Activated CD4-positive, alpha-beta memory T cell treated with anti-CD3 and anti-CD28 coated beads, Interleukin-2, amount 10 ng/mL, durations not matched to agents 7 days and 5 days (primary cell): Measurements from ENCODE around the gene ACAD8. TPM values are rescaled to one million over a fixed set of nuclear protein-coding genes. Genes with fewer than 3 reads are reported as not detected.

Source experiments
- CTCF ChIA-PET: fragments of 350-600 bp; sonication (Branson Sonifier 250); formaldehyde crosslinking; loops from one replicate; lab custom pipeline; 2021; ENCODE audit warnings: antibody characterized with exemption, inconsistent platforms; lab: Charles Lee
- POLR2A ChIA-PET: fragments of 350-600 bp; sonication (Branson Sonifier 250); formaldehyde crosslinking; loops from one replicate; lab custom pipeline; 2021; ENCODE audit warnings: antibody characterized with exemption; lab: Charles Lee
- DNase-seq: peaks from one replicate; pipeline ENCODE4 v3.0.0-alpha.2; 2020
- H3K27ac Mint-ChIP-seq: one replicate; pipeline ENCODE4 v1.8.0; 2021; ENCODE audit warnings: mild to moderate bottlenecking, mixed read lengths
- H3K27me3 Mint-ChIP-seq: one replicate; pipeline ENCODE4 v1.8.0; 2021; ENCODE audit warnings: mixed read lengths
- H3K36me3 Mint-ChIP-seq: one replicate; pipeline ENCODE4 v1.8.0; 2021; ENCODE audit warnings: low read depth, mixed read lengths
- H3K4me1 Mint-ChIP-seq: one replicate; pipeline ENCODE4 v1.8.0; 2021; ENCODE audit warnings: mixed read lengths
- H3K4me3 Mint-ChIP-seq: one replicate; pipeline ENCODE4 v1.8.0; 2021; ENCODE audit warnings: mild to moderate bottlenecking, mixed read lengths
- H3K9me3 Mint-ChIP-seq: one replicate; pipeline ENCODE4 v1.8.0; 2021; ENCODE audit warnings: mixed read lengths
- total RNA-seq, 2 experiments: library from RNA; stranded (reverse); gene quantifications; one replicate each; pipeline ENCODE4 v1.2.3, GENCODE V29; 2021

Gene ACAD8
- total RNA-seq, 2 experiments from 2014 or later: 21.8 to 23.3 TPM

DNA sequence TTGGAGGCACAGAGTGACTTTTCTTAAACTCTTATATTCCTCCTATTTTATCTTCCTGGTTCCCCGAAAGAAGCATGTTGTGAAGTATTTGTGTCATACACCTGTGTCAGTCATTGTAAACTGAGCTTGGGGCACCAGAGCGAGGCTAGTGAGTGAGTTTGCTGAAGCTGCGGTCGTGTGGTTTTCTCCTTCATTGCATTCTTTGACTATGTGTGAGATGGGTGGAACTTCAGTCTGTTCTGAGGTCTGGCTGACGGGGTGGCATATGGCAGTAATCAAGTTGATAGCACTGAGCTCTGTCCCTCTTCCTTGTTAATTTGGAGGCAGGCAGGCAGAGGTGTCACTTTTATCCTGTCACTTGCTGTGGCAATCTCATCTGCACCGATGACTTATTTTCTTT is 24.7 kb upstream of the ACAD8 start:
- CTCF ChIA-PET: interaction anchor here (1.1 to 1.2 kb wide), 3 partner anchors 16 to 33 kb away, joined by 3 to 5 read pairs (median 5); no protein-coding TSS in a partner anchor
- POLR2A ChIA-PET: interaction anchor here (0.9 to 1.1 kb wide), 2 partner anchors 20 to 73 kb away, joined by 3 read pairs; no protein-coding TSS in a partner anchor
- Mint-ChIP-seq H3K4me3 (no peak overlapping the region), H3K9me3 (no peaks in the 10 kb centered on the region), H3K27ac (no peak overlapping the region), H3K36me3 (peaks cover 27% of the 10 kb centered on the region), H3K27me3 (no peaks in the 10 kb centered on the region), H3K4me1 (peaks cover 74% of the 10 kb centered on the region)
- DNase-seq: peak; percentile 41

DNA sequence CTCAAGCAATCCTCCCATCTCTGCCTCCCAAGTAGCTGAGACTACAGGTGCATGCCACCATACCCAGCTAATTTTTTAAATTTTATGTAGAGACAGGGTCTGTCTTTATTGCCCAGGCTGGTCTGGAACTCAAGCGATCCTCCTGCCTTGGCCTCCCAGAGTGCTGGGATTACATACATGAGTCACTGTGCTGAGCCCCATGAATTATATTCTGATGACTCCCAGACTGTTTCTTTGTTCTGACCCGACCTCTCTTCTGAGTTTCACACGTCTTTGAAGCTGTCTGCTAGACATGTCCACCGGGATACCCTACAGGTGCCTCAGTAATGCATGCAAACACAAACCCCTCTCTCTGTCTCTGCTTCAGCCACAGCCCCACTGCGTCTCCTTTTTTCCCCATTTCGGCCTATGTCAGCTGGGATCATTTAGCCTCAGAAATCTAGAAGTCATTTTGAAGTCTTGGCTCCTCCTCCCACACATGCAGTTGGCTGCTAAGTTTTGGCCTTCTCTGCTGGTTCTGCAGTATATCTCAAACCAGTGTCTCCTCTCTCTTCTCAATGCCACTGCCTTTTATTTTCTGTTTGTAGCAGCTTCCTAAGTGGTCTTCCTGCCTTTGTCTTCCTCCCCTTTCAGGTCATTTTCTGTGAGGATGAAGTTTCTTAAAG is 24.1 kb upstream of the ACAD8 start:
- H3K9me3 Mint-ChIP-seq: no peaks in the 10 kb centered on the region
- H3K4me1 Mint-ChIP-seq: peaks cover 74% of the 10 kb centered on the region
- ChIA-PET POLR2A (interaction anchor here (0.9 to 1.1 kb wide), 2 partner anchors 20 to 74 kb away, joined by 3 read pairs; no protein-coding TSS in a partner anchor), CTCF (interaction anchor here (1.1 to 1.2 kb wide), 3 partner anchors 15 to 33 kb away, joined by 3 to 5 read pairs (median 5); no protein-coding TSS in a partner anchor)
- peaks cover 24% of the 10 kb centered on the region for H3K36me3 Mint-ChIP-seq
- DNase-seq: no peak
- H3K4me3 Mint-ChIP-seq: no peak overlapping the region
- H3K27ac Mint-ChIP-seq: peak overlapping the region; percentile 23
- H3K27me3 Mint-ChIP-seq: no peaks in the 10 kb centered on the region

- no peaks in the 10 kb centered on the region for H3K27me3 Mint-ChIP-seq
- H3K4me3 Mint-ChIP-seq: no peak overlapping the region
- H3K9me3 Mint-ChIP-seq: no peaks in the 10 kb centered on the region
- H3K36me3 Mint-ChIP-seq: peaks cover 29% of the 10 kb centered on the region
- peaks cover 74% of the 10 kb centered on the region for H3K4me1 Mint-ChIP-seq
- CTCF ChIA-PET: interaction anchor here (0.6 kb wide), 1 partner anchor 24 kb away, joined by 3 read pairs; no protein-coding TSS in a partner anchor
- POLR2A ChIA-PET: no interaction called here
- peak overlapping the region; percentile 9 for H3K27ac Mint-ChIP-seq
- DNase-seq: no peak
Measured at GRCh38 chr11:134230339-134230738, 23.0 kb upstream of the ACAD8 start.

DNA sequence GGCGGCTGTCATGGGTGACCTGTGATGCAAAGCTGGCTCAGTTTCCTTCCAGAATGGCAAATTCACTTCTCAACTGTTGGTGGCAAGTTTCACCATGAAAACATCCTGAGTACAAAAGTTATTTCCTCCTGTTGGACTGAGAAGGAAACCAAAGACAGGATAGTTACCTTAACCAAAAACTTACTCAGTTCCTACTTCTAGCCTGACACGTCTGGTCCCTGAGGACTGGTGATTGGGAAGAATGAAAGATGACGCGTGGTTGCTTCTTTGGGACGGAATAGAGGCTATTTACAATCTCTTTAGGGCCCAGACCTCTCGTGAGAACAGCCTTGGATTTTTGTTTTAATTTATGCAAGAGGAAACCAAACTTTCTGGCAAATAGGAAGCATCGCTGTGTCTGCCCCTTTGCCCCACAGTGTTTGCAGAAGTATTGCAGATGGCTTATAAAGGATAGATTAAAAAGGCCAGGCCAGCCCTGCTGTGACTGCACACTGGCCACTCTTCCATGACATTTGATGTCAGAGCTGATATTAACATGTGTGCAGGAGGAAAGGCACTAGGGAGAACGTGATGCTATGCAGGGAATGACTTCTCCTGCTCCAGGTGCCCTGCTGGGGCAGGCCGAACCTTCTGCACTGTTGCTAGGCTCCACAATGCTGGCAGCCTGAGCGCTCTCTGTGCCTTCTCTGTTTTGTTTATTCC is 21.3 kb upstream of the ACAD8 start:
- no peaks in the 10 kb centered on the region for H3K27me3 Mint-ChIP-seq
- H3K4me1 Mint-ChIP-seq: peaks cover 57% of the 10 kb centered on the region
- no peaks in the 10 kb centered on the region for H3K9me3 Mint-ChIP-seq
- peak overlapping the region; percentile 13 for H3K27ac Mint-ChIP-seq
- H3K4me3 Mint-ChIP-seq: no peak overlapping the region
- ChIA-PET CTCF (no interaction called here), POLR2A (no interaction called here)
- no peak for DNase-seq
- peaks cover 35% of the 10 kb centered on the region for H3K36me3 Mint-ChIP-seq

GRCh38 chr11:134233729-134234179 is 19.6 kb upstream of the ACAD8 start:
- Mint-ChIP-seq H3K4me3 (no peak overlapping the region), H3K9me3 (no peaks in the 10 kb centered on the region), H3K36me3 (peaks cover 35% of the 10 kb centered on the region), H3K27ac (no peak overlapping the region), H3K27me3 (no peaks in the 10 kb centered on the region), H3K4me1 (peaks cover 42% of the 10 kb centered on the region)
- ChIA-PET CTCF (interaction anchor here (0.9 to 2.2 kb wide), 5 partner anchors 10 to 42 kb away, joined by 3 to 9 read pairs (median 4); partner anchors contain the start of genes NCAPD3 and VPS26B), POLR2A (interaction anchor here (2.6 kb wide), 1 partner anchor 9 kb away, joined by 16 read pairs; the partner anchor contains the start of genes NCAPD3 and VPS26B)
- DNase-seq: no peak

GRCh38 chr11:134235399-134235798 is 18.0 kb upstream of the ACAD8 start:
- DNase-seq: no peak
- Mint-ChIP-seq H3K36me3 (peaks cover 33% of the 10 kb centered on the region), H3K27ac (no peak overlapping the region), H3K4me3 (no peak overlapping the region), H3K9me3 (no peaks in the 10 kb centered on the region), H3K4me1 (peaks cover 25% of the 10 kb centered on the region), H3K27me3 (no peaks in the 10 kb centered on the region)
- CTCF ChIA-PET: interaction anchor here (1.2 to 2.2 kb wide), 2 partner anchors 9 to 27 kb away, joined by 3 to 9 read pairs; no protein-coding TSS in a partner anchor
- POLR2A ChIA-PET: interaction anchor here (2.6 kb wide), 1 partner anchor 11 kb away, joined by 16 read pairs; the partner anchor contains the start of genes NCAPD3 and VPS26B

DNA sequence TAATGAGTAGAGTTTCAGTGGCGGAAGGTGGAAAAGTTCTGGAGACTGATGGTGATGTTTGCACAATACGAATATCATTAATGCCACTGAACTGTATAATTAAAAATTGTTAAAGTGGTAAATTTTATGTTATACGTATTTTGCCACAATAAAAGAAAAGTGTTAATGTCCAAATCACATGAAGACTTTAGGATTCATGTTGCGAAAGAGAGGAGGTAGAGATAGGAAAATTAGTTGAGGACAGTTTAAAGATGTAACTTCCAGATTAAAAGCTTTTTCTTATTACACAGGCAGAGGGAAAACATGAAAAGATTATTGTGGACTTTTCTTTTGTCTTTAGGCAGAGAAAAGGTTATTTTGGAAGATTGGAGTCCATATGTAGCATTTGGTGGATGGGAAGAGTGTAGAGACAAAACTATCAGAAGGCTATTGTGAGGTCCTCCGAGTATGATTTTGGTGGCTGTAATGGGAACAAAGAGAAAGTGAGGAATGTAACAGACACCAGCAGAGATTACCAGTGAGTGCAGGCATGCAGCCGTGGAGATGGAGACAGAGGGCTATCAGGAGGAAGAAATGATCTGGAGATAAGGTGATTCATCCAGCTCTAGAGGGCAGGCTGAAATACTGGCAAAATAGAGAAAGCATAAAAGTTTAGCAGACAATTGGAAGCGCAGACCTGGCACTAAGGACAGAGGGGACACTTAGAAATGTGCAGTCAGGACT is 16.4 kb upstream of the ACAD8 start:
- ChIA-PET POLR2A (interaction anchor here (0.8 to 1.0 kb wide), 2 partner anchors 13 to 81 kb away, joined by 3 to 4 read pairs; partner anchors contain the start of genes NCAPD3 and VPS26B), CTCF (no interaction called here)
- H3K27ac Mint-ChIP-seq: no peak overlapping the region
- H3K4me3 Mint-ChIP-seq: no peak overlapping the region
- peaks cover 35% of the 10 kb centered on the region for H3K36me3 Mint-ChIP-seq
- peaks cover 13% of the 10 kb centered on the region for H3K4me1 Mint-ChIP-seq
- no peaks in the 10 kb centered on the region for H3K9me3 Mint-ChIP-seq
- no peaks in the 10 kb centered on the region for H3K27me3 Mint-ChIP-seq
- no peak for DNase-seq

DNA sequence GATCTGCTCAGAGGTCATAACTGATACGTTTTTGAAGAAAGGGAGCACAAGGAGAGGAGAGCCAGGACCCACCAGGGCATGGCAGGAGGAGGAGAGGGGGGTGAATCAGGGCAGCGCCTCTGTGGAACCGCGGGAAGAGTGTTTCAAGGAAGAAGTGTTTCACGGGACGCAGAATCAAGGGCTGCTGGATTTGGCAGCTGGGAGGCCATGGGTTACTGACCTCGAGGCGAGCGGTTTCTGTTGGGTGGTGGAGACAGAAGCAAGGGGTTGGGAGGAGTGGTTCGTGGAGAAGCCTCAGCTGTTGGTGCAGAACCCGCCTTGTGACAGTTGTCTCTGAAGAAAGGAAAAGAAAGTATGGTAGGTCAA is 15.8 kb upstream of the ACAD8 start:
- Mint-ChIP-seq H3K36me3 (peaks cover 36% of the 10 kb centered on the region), H3K4me3 (no peak overlapping the region), H3K4me1 (peaks cover 7% of the 10 kb centered on the region), H3K27ac (no peak overlapping the region), H3K27me3 (no peaks in the 10 kb centered on the region), H3K9me3 (no peaks in the 10 kb centered on the region)
- no peak for DNase-seq
- ChIA-PET POLR2A (interaction anchor here (0.8 to 1.0 kb wide), 2 partner anchors 13 to 81 kb away, joined by 3 to 4 read pairs; partner anchors contain the start of genes NCAPD3 and VPS26B), CTCF (no interaction called here)

DNA sequence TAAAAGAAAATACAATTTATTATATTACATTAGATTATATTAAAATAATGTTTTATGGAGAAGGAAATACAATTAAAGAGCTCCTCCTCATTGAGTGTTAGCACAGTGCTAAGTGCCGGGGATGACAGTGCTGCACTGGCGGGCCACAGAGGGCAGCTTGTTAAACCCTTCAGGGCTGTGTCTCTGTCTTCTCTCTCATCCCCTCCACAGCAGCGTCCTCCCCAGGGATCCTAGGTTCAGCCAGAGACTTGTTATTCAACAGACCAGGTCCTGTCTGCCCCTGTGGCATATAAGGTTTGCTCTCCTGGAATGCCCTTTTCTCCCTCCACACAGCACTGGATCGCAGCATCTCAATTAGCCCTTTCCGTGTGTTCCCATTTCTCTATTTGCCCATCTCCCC is 14.4 kb upstream of the ACAD8 start:
- H3K27ac Mint-ChIP-seq: no peak overlapping the region
- no peaks in the 10 kb centered on the region for H3K9me3 Mint-ChIP-seq
- no peak overlapping the region for H3K4me3 Mint-ChIP-seq
- CTCF ChIA-PET: interaction anchor here (1.1 to 1.6 kb wide), 3 partner anchors 10 to 32 kb away, joined by 3 to 5 read pairs (median 4); partner anchors contain the start of gene VPS26B
- no peaks in the 10 kb centered on the region for H3K27me3 Mint-ChIP-seq
- DNase-seq: no peak
- H3K36me3 Mint-ChIP-seq: peaks cover 44% of the 10 kb centered on the region
- H3K4me1 Mint-ChIP-seq: no peaks in the 10 kb centered on the region
- POLR2A ChIA-PET: interaction anchor here (7.5 kb wide), 1 partner anchor 14 kb away, joined by 58 read pairs; the partner anchor contains the start of genes NCAPD3 and VPS26B

- Mint-ChIP-seq H3K27me3 (no peaks in the 10 kb centered on the region), H3K9me3 (no peaks in the 10 kb centered on the region), H3K36me3 (peaks cover 49% of the 10 kb centered on the region)
Measured at GRCh38 chr11:134240592-134240991, 12.8 kb upstream of the ACAD8 start.

DNA sequence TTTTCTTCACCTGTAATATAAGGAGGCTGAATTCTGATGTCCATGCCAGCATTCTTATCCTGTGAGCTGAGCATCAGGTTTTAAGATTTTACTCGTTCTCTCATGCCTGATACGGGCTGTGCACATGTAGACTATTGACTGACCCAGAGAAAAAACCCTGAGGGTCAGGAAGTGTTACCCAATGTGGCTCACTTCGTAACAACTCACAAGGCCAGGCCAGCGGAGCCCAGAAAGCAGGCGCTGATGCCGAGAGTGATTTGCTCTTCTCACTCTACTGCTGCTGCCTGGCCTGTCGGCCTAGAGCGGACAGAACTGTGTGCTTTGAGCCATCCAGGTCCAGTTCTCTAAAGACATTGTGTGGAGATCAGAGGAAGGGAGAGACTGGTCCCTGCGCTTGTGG is 11.0 kb upstream of the ACAD8 start:
- no peak for DNase-seq
- peaks cover 46% of the 10 kb centered on the region for H3K36me3 Mint-ChIP-seq
- H3K4me3 Mint-ChIP-seq: no peak overlapping the region
- no peak overlapping the region for H3K27ac Mint-ChIP-seq
- H3K27me3 Mint-ChIP-seq: no peaks in the 10 kb centered on the region
- CTCF ChIA-PET: interaction anchor here (0.6 to 1.6 kb wide), 2 partner anchors 18 to 22 kb away, joined by 3 to 4 read pairs; partner anchors contain the start of gene VPS26B
- POLR2A ChIA-PET: interaction anchor here (1.9 to 7.5 kb wide), 2 partner anchors 9 to 18 kb away, joined by 6 to 58 read pairs; partner anchors contain the start of genes NCAPD3 and VPS26B
- no peaks in the 10 kb centered on the region for H3K9me3 Mint-ChIP-seq
- no peaks in the 10 kb centered on the region for H3K4me1 Mint-ChIP-seq

More at GRCh38 chr11:134240592-134240991, 12.8 kb upstream of the ACAD8 start:
- H3K4me1 Mint-ChIP-seq: no peaks in the 10 kb centered on the region
- ChIA-PET POLR2A (interaction anchor here (7.5 kb wide), 1 partner anchor 16 kb away, joined by 58 read pairs; the partner anchor contains the start of genes NCAPD3 and VPS26B), CTCF (interaction anchor here (1.2 to 2.0 kb wide), 3 partner anchors 16 to 32 kb away, joined by 3 to 8 read pairs (median 4); partner anchors contain the start of gene VPS26B)
- no peak overlapping the region for H3K27ac Mint-ChIP-seq
- no peak overlapping the region for H3K4me3 Mint-ChIP-seq
- no peak for DNase-seq
